Measurements from ENCODE around the gene GMEB2. TPM values are rescaled to one million over a fixed set of nuclear protein-coding genes. Genes with fewer than 3 reads are reported as not detected.
A peak's percentile ranks its signal among the peaks of the same experiment; 100 is the strongest.

GMEB2 gene
- total RNA-seq, 1 donor, result 9.4 TPM

GRCh38 chr20:63640086-63640485, 13.2 kb upstream of the GMEB2 start:
- Histone ChIP-seq H3K27me3 (ENCODE audit: insufficient read depth, low read length) (peaks cover 4% of the 10 kb centered on the region), H3K27ac (ENCODE audit: low read depth, low read length) (no peak overlapping the region), H3K9me3 (ENCODE audit: low read depth, low read length) (no peaks in the 10 kb centered on the region), H3K4me2 (ENCODE audit: insufficient read depth, low read length) (no peak overlapping the region), H4K20me1 (ENCODE audit: insufficient read depth, low read length) (no peaks in the 10 kb centered on the region), H3K79me2 (ENCODE audit: insufficient read depth, low read length) (no peaks in the 10 kb centered on the region), H3K4me3 (ENCODE audit: insufficient read depth, low read length) (no peak overlapping the region), H3K4me1 (ENCODE audit: insufficient read depth, low read length) (peaks cover 3% of the 10 kb centered on the region), H3K36me3 (ENCODE audit: insufficient read depth, low read length) (no peaks in the 10 kb centered on the region), H2AFZ (ENCODE audit: low read length) (no peak overlapping the region)
- TF ChIP-seq CTCF (IDR thresholded peaks at IDR 0.05; ENCODE audit: extremely low read depth, low read depth, low read length), result no peak
- no peak for DNase-seq (ENCODE audit: insufficient read length, low spot score, missing footprints)

GRCh38 chr20:63639093-63639975, 12.4 kb upstream of the GMEB2 start:
- peaks cover 3% of the 10 kb centered on the region for H3K4me1 ChIP-seq (ENCODE audit: insufficient read depth, low read length)
- no peaks in the 10 kb centered on the region for H4K20me1 ChIP-seq (ENCODE audit: insufficient read depth, low read length)
- H3K36me3 ChIP-seq (ENCODE audit: insufficient read depth, low read length), result no peaks in the 10 kb centered on the region
- H3K4me2 ChIP-seq (ENCODE audit: insufficient read depth, low read length), result no peak overlapping the region
- H3K79me2 ChIP-seq (ENCODE audit: insufficient read depth, low read length), result no peaks in the 10 kb centered on the region
- H3K27ac ChIP-seq (ENCODE audit: low read depth, low read length), result no peak overlapping the region
- H2AFZ ChIP-seq (ENCODE audit: low read length), result no peak overlapping the region
- no peak for DNase-seq (ENCODE audit: insufficient read length, low spot score, missing footprints)
- no peak for TF ChIP-seq CTCF (IDR thresholded peaks at IDR 0.05; ENCODE audit: extremely low read depth, low read depth, low read length)
- H3K9me3 ChIP-seq (ENCODE audit: low read depth, low read length), result no peaks in the 10 kb centered on the region
- H3K4me3 ChIP-seq (ENCODE audit: insufficient read depth, low read length), result no peak overlapping the region
- peaks cover 4% of the 10 kb centered on the region for H3K27me3 ChIP-seq (ENCODE audit: insufficient read depth, low read length)

- Histone ChIP-seq H4K20me1 (ENCODE audit: insufficient read depth, low read length) (no peaks in the 10 kb centered on the region), H2AFZ (ENCODE audit: low read length) (peak overlapping the region; percentile 56), H3K27ac (ENCODE audit: low read depth, low read length) (no peak overlapping the region), H3K36me3 (ENCODE audit: insufficient read depth, low read length) (no peaks in the 10 kb centered on the region), H3K27me3 (ENCODE audit: insufficient read depth, low read length) (no peaks in the 10 kb centered on the region), H3K4me3 (ENCODE audit: insufficient read depth, low read length) (no peak overlapping the region), H3K79me2 (ENCODE audit: insufficient read depth, low read length) (no peaks in the 10 kb centered on the region), H3K4me2 (ENCODE audit: insufficient read depth, low read length) (no peak overlapping the region), H3K4me1 (ENCODE audit: insufficient read depth, low read length) (peaks cover 3% of the 10 kb centered on the region), H3K9me3 (ENCODE audit: low read depth, low read length) (no peaks in the 10 kb centered on the region)
- no peak for TF ChIP-seq CTCF (IDR thresholded peaks at IDR 0.05; ENCODE audit: extremely low read depth, low read depth, low read length)
- DNase-seq (ENCODE audit: insufficient read length, low spot score, missing footprints), result peak; percentile 90
Measured at GRCh38 chr20:63636752-63637628, 10.1 kb upstream of the GMEB2 start.
